Measurements from ENCODE around the gene KLHL3. TPM values are rescaled to one million over a fixed set of nuclear protein-coding genes. Genes with fewer than 3 reads are reported as not detected.

Gene KLHL3
- total RNA-seq, 6 donors from 2014 or later: 2.7 to 17.8 (median 5.2) TPM

GRCh38 chr5:137758121-137758520 lies 22.2 kb upstream of the KLHL3 start:
- H3K27ac ChIP-seq: no peak overlapping the region
- no peaks in the 10 kb centered on the region for H3K36me3 ChIP-seq
- H3K9me3 ChIP-seq: no peaks in the 10 kb centered on the region
- H3K4me3 ChIP-seq: no peak overlapping the region
- ATAC-seq (ENCODE audit: low FRiP score in 2 of 2) (no peak), DNase-seq (no peak)
- TF ChIP-seq CTCF (IDR thresholded peaks at IDR 0.05): no peak
- no peak for TF ChIP-seq POLR2A (IDR thresholded peaks at IDR 0.05)
- TF ChIP-seq EP300 (IDR thresholded peaks at IDR 0.05): no peak
- TF ChIP-seq POLR2AphosphoS5 (IDR thresholded peaks at IDR 0.05): no peak
- WGBS, 2 donors: 86 to 89% methylated on average over 4 of the region's 4 CpGs
- H3K4me1 ChIP-seq: peaks cover 3 to 9% (median 4%) of the 10 kb centered on the region in 4 donors
- no peaks in the 10 kb centered on the region for H3K27me3 ChIP-seq

- Histone ChIP-seq H3K9me3 (no peaks in the 10 kb centered on the region), H3K27me3 (no peaks in the 10 kb centered on the region), H3K36me3 (no peaks in the 10 kb centered on the region), H3K4me1 (peaks cover 3 to 9% (median 6%) of the 10 kb centered on the region in 4 donors), H3K4me3 (no peak overlapping the region), H3K27ac (no peak overlapping the region)
- TF ChIP-seq POLR2AphosphoS5 (IDR thresholded peaks at IDR 0.05): no peak
- TF ChIP-seq EP300 (IDR thresholded peaks at IDR 0.05): no peak
- no peak for TF ChIP-seq CTCF (IDR thresholded peaks at IDR 0.05)
- no peak for TF ChIP-seq POLR2A (IDR thresholded peaks at IDR 0.05)
- WGBS, 2 donors: 93 to 95% methylated on average over 5 of the region's 5 CpGs
- no peak for DNase-seq
- no peak for ATAC-seq (ENCODE audit: low FRiP score in 2 of 2)
Observed at GRCh38 chr5:137757634-137758033, 21.7 kb upstream of the KLHL3 start.

GRCh38 chr5:137754961-137755762 lies 19.3 kb upstream of the KLHL3 start:
- no peaks in the 10 kb centered on the region for H3K27me3 ChIP-seq
- H3K4me3 ChIP-seq: peak overlapping the region; percentile 37 to 88 (median 72)
- ATAC-seq (ENCODE audit: low FRiP score in 2 of 2) (peak; percentile 37), DNase-seq (no peak)
- H3K4me1 ChIP-seq: peaks cover 22 to 33% (median 25%) of the 10 kb centered on the region in 4 donors
- H3K27ac ChIP-seq: peak overlapping the region; percentile 97 to 99 (median 98)
- no peaks in the 10 kb centered on the region for H3K36me3 ChIP-seq
- no peak for TF ChIP-seq POLR2A (IDR thresholded peaks at IDR 0.05)
- TF ChIP-seq CTCF (IDR thresholded peaks at IDR 0.05): no peak
- no peak for TF ChIP-seq POLR2AphosphoS5 (IDR thresholded peaks at IDR 0.05)
- no peak for TF ChIP-seq EP300 (IDR thresholded peaks at IDR 0.05)
- H3K9me3 ChIP-seq: no peaks in the 10 kb centered on the region
- WGBS, 2 donors: 27 to 53% methylated on average over 20 to 35 of the region's 36 CpGs

GRCh38 chr5:137754188-137754960 lies 18.5 kb upstream of the KLHL3 start, which contains the start of gene HNRNPA0:
HNRNPA0 (minus strand) TSS chr5:137754363; CDS start chr5:137754066, 297 bp downstream.
- Histone ChIP-seq H3K4me3 (peak within 1 kb of the TSS; percentile 69 to 93 (median 81)), H3K36me3 (no peaks in the 10 kb centered on the region), H3K27ac (peak within 1 kb of the TSS; percentile 97 to 99 (median 98)), H3K4me1 (peaks cover 22 to 38% (median 25%) of the 10 kb centered on the region in 4 donors), H3K9me3 (no peaks in the 10 kb centered on the region), H3K27me3 (no peaks in the 10 kb centered on the region)
- 0% methylated on average over 38 to 69 of the region's 79 CpGs for WGBS, 2 donors
- ATAC-seq (ENCODE audit: low FRiP score in 2 of 2) (peak; percentile 96 to 99), DNase-seq (peak; percentile 97 to 100)
- TF ChIP-seq CTCF (IDR thresholded peaks at IDR 0.05) (peak in 4 of 6 experiments; percentile 19 to 48 (median 22)), POLR2A (IDR thresholded peaks at IDR 0.05) (peak; percentile 72 to 99 (median 98)), POLR2AphosphoS5 (IDR thresholded peaks at IDR 0.05) (peak; percentile 93 to 96), EP300 (IDR thresholded peaks at IDR 0.05) (peak in 1 of 4 donors; percentile 42)

All from upper lobe of left lung (tissue), 6 donors.